ENCODE data around the gene SRSF1.

SRSF1 gene

DNA sequence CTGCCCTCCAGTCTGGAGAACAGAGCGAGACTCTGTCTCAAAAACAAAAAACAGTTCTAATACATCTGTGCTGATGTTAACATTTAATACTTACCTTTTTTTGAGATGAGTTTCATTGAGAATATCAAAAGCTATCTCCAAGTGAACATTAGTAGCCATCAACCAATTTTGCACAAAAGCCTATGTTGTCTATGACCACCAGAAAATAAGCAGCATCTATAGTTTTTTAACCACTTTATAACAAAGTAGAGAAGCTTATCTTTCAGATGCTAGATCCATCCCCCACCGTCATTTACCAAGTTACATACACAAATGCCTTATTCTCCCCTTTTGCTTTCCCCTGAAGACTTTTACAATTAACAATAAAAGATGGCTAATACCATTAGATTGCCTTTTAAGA, 4.1 kb downstream of the SRSF1 start:
- DNase-seq (ENCODE audit: low read depth) = no peak
- no peak overlapping the region for H3K4me3 ChIP-seq (ENCODE audit: low read length)

DNA sequence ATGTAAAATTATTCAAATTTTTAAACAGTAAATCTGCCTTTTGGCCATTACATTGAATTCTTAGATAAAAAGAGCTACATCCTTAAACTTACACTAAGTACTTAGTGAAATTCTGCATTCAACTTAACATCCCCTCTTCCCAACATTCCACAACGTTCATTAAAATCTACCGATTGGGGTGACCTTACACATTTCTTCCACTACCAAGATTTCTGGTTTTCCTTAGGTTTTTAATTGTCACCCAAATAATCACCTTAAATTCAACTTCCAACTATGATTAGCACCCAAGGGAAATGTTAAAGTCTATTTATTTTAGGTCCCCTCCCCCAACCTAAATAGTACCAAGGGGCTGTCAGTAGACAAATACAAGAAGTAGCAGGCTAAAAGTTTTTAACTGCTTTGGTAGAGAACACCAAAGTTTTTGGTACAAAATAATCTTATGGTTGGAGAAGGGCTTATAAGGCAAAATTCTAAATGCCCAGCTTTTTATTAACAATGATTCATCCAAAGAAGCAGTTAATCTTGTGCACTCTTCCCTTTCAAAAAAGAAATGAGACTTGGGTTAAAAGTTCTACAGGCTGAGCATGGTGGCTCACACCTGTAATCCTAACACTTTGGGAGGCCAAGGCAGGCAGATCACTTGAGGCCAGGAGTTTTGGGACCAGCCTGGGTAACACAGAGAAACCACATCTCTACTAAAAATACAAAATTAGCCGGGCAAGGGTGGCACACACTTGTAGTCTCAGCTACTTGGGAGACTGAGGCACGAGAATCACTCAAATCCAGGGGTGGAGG, 4.7 kb downstream of the SRSF1 start:
- TF ChIP-seq, protein P1, sequence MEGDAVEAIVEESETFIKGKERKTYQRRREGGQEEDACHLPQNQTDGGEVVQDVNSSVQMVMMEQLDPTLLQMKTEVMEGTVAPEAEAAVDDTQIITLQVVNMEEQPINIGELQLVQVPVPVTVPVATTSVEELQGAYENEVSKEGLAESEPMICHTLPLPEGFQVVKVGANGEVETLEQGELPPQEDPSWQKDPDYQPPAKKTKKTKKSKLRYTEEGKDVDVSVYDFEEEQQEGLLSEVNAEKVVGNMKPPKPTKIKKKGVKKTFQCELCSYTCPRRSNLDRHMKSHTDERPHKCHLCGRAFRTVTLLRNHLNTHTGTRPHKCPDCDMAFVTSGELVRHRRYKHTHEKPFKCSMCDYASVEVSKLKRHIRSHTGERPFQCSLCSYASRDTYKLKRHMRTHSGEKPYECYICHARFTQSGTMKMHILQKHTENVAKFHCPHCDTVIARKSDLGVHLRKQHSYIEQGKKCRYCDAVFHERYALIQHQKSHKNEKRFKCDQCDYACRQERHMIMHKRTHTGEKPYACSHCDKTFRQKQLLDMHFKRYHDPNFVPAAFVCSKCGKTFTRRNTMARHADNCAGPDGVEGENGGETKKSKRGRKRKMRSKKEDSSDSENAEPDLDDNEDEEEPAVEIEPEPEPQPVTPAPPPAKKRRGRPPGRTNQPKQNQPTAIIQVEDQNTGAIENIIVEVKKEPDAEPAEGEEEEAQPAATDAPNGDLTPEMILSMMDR (conservative IDR thresholded peaks at IDR 0.05; ENCODE audit: low read length) = no peak
- H3K4me3 ChIP-seq (ENCODE audit: low read length) = no peak overlapping the region
- no peak for DNase-seq (ENCODE audit: low read depth)

More for the DNA sequence above, 4.1 kb downstream of the SRSF1 start:
- TF ChIP-seq, protein P1 (conservative IDR thresholded peaks at IDR 0.05; ENCODE audit: low read length) = no peak

DNA sequence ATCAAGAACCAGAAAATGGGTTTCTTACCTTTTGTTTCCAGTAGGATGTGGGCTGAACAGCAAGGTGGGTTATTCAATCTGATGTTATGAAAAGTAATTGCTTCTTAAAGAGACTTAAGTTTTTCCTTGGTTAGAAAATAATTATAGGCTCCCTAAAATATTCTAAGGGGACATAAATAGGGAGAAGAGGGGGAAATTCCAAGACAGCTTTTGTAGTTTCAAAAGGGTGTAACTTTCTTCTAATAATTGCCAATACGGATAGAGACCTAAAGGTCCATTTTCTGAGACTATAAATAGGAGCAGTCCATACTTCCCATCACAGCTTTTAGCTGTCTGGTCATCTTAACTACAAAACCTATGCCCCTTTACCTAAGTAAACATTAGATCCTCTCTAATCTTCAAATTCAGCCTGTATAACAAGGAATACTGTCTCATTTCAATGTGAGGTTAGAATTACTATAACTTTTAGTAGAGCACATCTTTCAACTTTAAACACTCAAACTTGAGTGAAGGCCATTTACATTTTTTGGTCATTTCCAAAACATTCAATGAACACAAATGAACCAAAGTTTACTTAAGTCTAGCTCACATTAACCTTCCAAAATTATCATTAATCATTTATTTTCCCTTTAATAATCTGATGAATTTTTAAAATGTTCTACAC, 5.5 kb downstream of the SRSF1 start:
- TF ChIP-seq, protein P1 (conservative IDR thresholded peaks at IDR 0.05; ENCODE audit: low read length) = no peak
- no peak for DNase-seq (ENCODE audit: low read depth)
- H3K4me3 ChIP-seq (ENCODE audit: low read length) = no peak overlapping the region

DNA sequence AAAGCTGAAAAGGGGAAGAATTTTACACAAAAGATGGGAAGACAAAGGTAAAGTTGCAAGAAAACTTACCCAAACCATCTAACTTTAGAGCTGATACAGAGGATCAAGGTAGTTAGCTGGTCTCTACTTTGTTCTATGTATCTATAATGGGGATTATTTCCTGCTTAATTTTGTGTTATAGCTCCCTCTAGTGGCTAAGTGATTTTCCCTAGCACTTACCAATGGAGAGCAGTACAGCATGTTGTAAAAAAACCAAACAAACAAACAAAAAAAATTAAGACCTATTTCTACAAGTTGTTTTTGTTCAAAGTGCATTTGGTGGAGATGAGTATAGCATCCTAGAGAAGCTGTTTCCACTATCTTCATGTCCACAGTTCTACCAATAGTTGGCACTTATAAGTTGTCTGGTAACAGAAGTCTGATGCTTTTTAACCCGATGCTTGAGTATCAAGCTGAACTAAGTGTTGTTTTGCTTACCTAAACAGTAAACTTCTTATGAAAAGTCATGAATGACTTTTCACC, 7.5 kb downstream of the SRSF1 start:
- H3K4me3 ChIP-seq (ENCODE audit: low read length) = no peak overlapping the region
- DNase-seq (ENCODE audit: low read depth) = peak; percentile 74
- TF ChIP-seq, protein P1 (conservative IDR thresholded peaks at IDR 0.05; ENCODE audit: low read length) = peak; percentile 85

DNA sequence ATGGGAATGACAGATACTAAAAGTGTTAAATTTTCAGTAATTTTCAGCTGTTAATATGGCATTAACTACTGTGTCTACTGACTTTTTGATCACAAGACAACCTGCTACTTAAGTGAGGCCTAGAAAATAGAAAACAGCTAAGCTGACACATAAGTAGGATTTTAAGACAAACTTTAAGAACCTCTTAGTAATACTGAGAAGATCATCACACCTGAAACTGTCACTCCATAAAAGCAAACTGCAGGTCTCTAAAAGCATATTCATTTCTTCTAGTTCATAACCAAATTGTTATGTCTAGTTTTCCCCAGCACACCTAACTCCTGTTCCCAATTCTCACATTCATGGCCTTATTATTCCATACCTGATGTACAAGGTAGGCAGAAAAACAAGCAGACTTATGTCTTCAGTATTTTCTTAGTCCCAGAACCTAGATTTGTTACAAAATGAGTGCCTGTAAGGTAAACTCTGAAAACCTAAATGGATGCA, 8.0 kb downstream of the SRSF1 start:
- TF ChIP-seq, protein P1 (conservative IDR thresholded peaks at IDR 0.05; ENCODE audit: low read length) = no peak
- DNase-seq (ENCODE audit: low read depth) = no peak
- H3K4me3 ChIP-seq (ENCODE audit: low read length) = no peak overlapping the region

DNA sequence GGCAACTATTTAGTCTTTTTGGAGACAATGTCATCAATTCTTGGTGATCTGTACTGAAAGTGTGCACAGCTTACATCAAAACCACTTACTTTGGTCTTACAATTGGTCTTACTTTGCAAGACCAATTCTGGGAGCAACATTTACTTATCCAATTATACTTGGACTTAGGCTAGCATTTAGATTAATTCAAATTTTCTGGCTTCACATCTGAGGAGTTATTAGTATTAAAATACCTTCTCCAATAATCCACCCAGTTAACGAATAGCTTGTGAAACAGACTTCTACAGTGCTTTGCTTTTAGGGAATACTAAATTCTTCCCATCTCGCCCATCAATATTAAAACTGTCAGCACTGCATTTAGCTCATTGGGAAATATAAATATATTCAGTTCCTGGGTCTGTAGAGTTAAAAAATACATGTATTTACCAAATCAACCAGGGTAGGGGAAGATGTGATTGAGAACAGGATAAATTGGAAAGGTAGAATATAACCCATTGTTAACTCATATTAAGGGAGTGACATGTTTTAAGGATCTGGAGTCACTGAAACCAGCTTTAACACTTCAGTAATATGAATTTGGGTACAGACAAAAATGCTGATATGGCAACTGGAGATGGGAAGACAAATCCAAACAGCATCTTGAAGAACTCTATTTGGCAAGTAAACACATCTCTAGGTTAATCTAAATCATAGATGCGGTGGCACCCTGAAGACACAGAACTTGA, 9.8 kb downstream of the SRSF1 start:
- no peak for DNase-seq (ENCODE audit: low read depth)
- H3K4me3 ChIP-seq (ENCODE audit: low read length) = no peak overlapping the region
- TF ChIP-seq, protein P1 (conservative IDR thresholded peaks at IDR 0.05; ENCODE audit: low read length) = no peak

All from AG10803 (cell line).